GM21717 (cell line): ENCODE measurements around the gene SH3TC1.

Source experiments
- ATAC-seq: cut with Tn5 transposase; IDR thresholded peaks from one replicate; pipeline ENCODE4 v1.9.1; 2021; ENCODE audit warnings: mild to moderate bottlenecking, moderate library complexity; ENCODE audit not compliant: unreplicated experiment

SH3TC1 gene

GRCh38 chr4:8274066-8274652 lies 75.1 kb downstream of the SH3TC1 start:
- ATAC-seq = no peak

GRCh38 chr4:8274765-8275547 lies 75.9 kb downstream of the SH3TC1 start:
- no peak for ATAC-seq

- no peak for ATAC-seq
Measured at GRCh38 chr4:8275548-8275910, 76.4 kb downstream of the SH3TC1 start.

- ATAC-seq = no peak
Measured at GRCh38 chr4:8276358-8277240, 77.5 kb downstream of the SH3TC1 start.

- no peak for ATAC-seq
Measured at GRCh38 chr4:8277356-8278008, 78.4 kb downstream of the SH3TC1 start.

- no peak for ATAC-seq
Measured at GRCh38 chr4:8278009-8278395, 78.9 kb downstream of the SH3TC1 start.

- ATAC-seq = no peak
Measured at GRCh38 chr4:8278421-8279287, 79.6 kb downstream of the SH3TC1 start.

- no peak for ATAC-seq
Measured at GRCh38 chr4:8279321-8280157, 80.4 kb downstream of the SH3TC1 start.

GRCh38 chr4:8280158-8280875 lies 81.2 kb downstream of the SH3TC1 start:
- no peak for ATAC-seq

GRCh38 chr4:8280876-8281440 lies 81.9 kb downstream of the SH3TC1 start:
- ATAC-seq = no peak

- no peak for ATAC-seq
Measured at GRCh38 chr4:8281519-8282133, 82.5 kb downstream of the SH3TC1 start.

GRCh38 chr4:8282134-8282641 lies 83.1 kb downstream of the SH3TC1 start:
- no peak for ATAC-seq

- ATAC-seq = no peak
Measured at GRCh38 chr4:8282742-8283141, 83.7 kb downstream of the SH3TC1 start.

- no peak for ATAC-seq
Measured at GRCh38 chr4:8283161-8283560, 84.1 kb downstream of the SH3TC1 start.

GRCh38 chr4:8283631-8284121 lies 84.6 kb downstream of the SH3TC1 start:
- ATAC-seq = no peak

GRCh38 chr4:8284391-8284790 lies 85.3 kb downstream of the SH3TC1 start:
- ATAC-seq = no peak

GRCh38 chr4:8285143-8285975 lies 86.3 kb downstream of the SH3TC1 start:
- no peak for ATAC-seq
